ENCODE measurements around the gene ZNF621.
"Not testable (repeated sequence)": the region's sequence is repeated elsewhere in the genome, so short reads cannot be mapped to it uniquely, and the experiment has no call there.

ZNF621 gene

DNA sequence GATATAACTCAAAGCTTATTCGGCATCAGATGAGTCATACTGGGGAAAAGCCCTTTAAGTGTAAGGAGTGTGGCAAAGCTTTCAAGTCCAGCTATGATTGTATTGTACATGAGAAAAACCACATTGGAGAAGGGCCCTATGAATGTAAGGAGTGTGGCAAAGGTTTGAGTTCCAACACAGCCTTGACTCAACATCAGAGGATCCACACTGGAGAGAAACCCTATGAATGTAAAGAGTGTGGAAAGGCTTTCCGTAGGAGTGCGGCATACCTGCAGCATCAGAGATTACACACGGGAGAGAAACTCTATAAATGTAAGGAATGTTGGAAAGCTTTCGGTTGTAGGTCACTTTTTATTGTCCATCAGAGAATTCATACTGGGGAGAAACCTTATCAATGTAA, 7.5 kb downstream of the ZNF621 start:
- TF ChIP-seq, protein P1, sequence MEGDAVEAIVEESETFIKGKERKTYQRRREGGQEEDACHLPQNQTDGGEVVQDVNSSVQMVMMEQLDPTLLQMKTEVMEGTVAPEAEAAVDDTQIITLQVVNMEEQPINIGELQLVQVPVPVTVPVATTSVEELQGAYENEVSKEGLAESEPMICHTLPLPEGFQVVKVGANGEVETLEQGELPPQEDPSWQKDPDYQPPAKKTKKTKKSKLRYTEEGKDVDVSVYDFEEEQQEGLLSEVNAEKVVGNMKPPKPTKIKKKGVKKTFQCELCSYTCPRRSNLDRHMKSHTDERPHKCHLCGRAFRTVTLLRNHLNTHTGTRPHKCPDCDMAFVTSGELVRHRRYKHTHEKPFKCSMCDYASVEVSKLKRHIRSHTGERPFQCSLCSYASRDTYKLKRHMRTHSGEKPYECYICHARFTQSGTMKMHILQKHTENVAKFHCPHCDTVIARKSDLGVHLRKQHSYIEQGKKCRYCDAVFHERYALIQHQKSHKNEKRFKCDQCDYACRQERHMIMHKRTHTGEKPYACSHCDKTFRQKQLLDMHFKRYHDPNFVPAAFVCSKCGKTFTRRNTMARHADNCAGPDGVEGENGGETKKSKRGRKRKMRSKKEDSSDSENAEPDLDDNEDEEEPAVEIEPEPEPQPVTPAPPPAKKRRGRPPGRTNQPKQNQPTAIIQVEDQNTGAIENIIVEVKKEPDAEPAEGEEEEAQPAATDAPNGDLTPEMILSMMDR (IDR thresholded peaks at IDR 0.05; ENCODE audit: low read depth, low read length), result no peak
- no peak overlapping the region for H3K4me3 ChIP-seq (ENCODE audit: low read depth, low read length)

DNA sequence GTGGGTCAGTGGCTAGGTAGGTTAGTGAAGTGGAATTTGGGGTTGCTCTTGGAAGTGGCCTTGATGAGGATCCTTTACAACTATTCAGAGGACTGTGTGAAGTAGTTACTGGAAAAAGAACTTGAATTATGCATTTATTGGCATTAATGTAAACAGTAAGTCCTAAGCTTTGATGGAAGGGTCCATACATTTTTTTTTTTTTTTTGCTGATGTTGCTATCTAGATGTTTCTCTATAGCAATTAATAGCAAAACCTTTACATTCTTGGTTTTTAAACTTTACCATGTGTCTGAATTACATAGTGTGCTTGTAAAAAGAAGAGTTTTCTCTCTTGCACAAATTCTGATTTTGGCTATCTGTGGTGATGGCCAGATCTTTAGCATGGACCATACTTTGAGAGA, 9.5 kb downstream of the ZNF621 start:
- no peak overlapping the region for H3K4me3 ChIP-seq (ENCODE audit: low read depth, low read length)
- TF ChIP-seq, protein P1 (IDR thresholded peaks at IDR 0.05; ENCODE audit: low read depth, low read length), result no peak

DNA sequence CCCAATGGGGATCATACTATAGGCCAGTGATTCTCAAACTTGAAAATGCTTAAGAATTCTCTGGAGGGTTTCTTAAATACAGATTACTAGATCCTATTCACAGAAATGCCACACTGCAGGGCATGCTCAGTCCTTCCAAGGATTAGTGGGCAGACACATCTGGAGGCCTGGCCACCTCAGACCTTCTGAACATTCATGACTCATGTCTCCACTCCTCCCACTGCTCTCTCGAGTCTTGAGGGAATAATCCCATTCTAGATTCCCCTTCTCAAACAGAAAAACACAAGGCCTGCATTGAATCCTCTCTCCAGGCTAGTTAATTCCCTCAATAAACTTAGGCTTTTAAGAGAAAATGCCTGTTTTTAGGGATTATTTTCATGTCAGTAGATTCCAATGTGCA, 22.1 kb downstream of the ZNF621 start:
- H3K4me3 ChIP-seq (ENCODE audit: low read depth, low read length), result no peak overlapping the region
- TF ChIP-seq, protein P1 (IDR thresholded peaks at IDR 0.05; ENCODE audit: low read depth, low read length), result no peak

DNA sequence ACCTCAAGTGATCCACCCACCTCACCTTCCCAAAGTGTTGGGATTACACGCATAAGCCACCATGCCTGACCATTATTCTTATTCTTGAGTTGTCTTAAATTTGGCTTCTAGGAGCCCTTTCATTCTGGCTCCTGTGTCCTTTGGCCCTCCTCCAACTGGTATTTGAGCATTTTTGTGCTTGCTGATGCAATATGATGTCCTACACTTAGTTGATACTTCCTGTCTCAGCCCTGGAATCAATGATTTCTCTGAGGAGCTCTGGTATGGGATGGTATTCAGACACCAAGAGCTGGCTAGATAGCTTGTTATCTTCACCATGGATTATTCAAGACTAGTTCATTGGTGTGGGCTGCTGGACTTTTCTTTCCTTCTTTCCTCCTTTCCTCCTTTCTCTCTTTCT, 25.4 kb downstream of the ZNF621 start:
- TF ChIP-seq, protein P1 (IDR thresholded peaks at IDR 0.05; ENCODE audit: low read depth, low read length), result no peak
- H3K4me3 ChIP-seq (ENCODE audit: low read depth, low read length), result no peak overlapping the region

DNA sequence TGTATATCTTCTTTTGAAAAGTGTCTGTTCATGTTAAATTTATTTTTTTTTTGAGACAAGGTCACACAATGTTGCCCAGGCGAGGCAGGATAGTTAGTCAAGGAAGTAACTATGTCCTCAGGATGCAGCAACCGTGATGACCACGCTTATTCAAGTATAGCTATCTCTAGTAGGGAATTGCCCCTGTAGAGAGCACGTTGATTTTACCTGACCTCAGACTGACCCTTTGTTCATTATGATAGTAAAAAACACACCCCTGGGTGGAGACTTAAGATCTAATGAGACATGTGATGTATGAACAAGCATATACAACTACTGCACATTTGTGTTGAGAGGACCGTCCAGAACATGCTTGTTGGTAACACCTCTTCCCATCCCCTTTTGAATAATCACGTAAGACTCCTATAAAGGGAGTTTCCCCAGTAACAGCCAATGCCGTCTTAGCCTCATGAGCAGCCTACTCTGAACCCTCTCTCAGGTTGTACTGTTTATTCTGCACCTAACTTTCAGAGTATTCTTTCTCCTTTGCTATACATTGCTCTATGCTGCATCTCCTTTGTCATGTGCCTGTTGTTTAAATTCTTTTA, 32.9 kb downstream of the ZNF621 start:
- TF ChIP-seq, protein P1 (IDR thresholded peaks at IDR 0.05; ENCODE audit: low read depth, low read length), result no peak
- H3K4me3 ChIP-seq (ENCODE audit: low read depth, low read length), result no peak overlapping the region

DNA sequence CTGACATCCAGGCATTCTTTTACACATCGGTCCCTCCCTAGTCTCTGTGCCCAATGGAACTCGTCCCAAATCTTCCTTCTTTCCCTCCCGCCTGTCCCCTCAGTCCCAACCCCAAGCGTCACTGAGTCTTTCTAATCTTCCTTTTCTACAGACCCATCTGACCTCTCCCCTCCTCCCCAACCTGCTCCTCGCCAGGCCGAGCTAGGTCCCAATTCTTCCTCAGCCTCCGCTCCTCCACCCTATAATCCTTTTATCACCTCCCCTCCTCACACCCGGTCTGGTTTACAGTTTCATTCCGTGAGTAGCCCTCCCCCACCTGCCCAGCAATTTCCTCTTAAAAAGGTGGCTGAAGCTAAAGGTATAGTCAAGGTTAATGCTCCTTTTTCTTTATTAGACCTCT, 37.7 kb downstream of the ZNF621 start:
- H3K4me3 ChIP-seq (ENCODE audit: low read depth, low read length), result not testable (repeated sequence)

DNA sequence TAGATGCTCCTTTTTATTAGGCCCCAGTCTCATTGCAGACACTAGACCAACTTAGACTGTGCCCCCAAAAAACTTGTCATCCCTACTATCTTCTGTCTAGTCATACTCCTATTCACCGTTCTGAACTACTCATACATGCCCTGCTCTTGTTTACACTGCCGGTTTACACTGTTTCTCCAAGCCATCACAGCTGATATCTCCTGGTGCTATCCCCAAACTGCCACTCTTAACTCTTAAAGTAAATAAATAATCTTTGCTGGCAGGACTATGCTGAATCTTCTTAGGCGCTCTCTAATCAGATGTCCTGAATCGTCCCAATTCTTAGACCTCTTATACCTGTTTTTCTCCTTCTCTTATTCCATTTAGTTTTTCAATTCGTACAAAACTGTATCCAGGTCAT, 40.9 kb downstream of the ZNF621 start:
- not testable (repeated sequence) for H3K4me3 ChIP-seq (ENCODE audit: low read depth, low read length)

DNA sequence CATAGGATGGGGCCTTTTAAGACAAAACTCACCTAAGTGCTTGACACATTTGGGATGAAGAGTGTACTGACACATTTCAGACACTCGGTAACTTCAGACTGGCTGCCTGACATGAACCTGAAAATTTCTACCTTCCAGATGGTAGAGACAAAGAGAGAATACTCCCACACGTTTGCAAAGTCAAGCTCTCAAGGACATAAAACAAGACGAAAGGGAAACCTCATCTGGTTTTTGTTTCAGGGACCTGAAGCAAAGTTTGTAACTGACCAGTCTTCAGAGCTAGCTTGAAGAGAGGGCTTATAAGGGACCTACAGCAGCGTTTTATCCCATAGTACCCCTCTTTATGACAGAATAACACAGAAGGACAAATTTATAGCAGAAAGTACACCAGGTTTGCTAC, 41.9 kb downstream of the ZNF621 start:
- TF ChIP-seq, protein P1 (IDR thresholded peaks at IDR 0.05; ENCODE audit: low read depth, low read length), result no peak
- no peak overlapping the region for H3K4me3 ChIP-seq (ENCODE audit: low read depth, low read length)
